Stomach (tissue), 4 donors: Measurements from ENCODE around the gene UBR2.

Experiments
- POLR2A ChIP-seq, 4 donors: fragments of 450-650 bp; IDR thresholded peaks; one replicate each; pipeline ENCODE4 v1.6.1; 2016; ENCODE audit warnings: antibody characterized with exemption in 4 of 4, control low read depth in 2 of 4, mild to moderate bottlenecking in 1 of 4, moderate library complexity in 1 of 4
- POLR2AphosphoS5 ChIP-seq, 3 donors: sonication (generic); formaldehyde crosslinking; IDR thresholded peaks; one replicate each; pipeline ENCODE4 v1.6.1; 2016; ENCODE audit warnings: antibody characterized with exemption in 3 of 3
- TF ChIP-seq, protein P1 (sequence below), 7 experiments: fragments of 450-650 bp in 4 of 7; fragments of 200-600 bp in 3 of 7; sonication (generic) in 3 of 7; IDR thresholded peaks; one replicate each; pipeline ENCODE4 v1.5.1; 2016 to 2019; ENCODE audit warnings: antibody characterized with exemption in 7 of 7, control low read depth in 2 of 7, mild to moderate bottlenecking in 1 of 7

DNA sequence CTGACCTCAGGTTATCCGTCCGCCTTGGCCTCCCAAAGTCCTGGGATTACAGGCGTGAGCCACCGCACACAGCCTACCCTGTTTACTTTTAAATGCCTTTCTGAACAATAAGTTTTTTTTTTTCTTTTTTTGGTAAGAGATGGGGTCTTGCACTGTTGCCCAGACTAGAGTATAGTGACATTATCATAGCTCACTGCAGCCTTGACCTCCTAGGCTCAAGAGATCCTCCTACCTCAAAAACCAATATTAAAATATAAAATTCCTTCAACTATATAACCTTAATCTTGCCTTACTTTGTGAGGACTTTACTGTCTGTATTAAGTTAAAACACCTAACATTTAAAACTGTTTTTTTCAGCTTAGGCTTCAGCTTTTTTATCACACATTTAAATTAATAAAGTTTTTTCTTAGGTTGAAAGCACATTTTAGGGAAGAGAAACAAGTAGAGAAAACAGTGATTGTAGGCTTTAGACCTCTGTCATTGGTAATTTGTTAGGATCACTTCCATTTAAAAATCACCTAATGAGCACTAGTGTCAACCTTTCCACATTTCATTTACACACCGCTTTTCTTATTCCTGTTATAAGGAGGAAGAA is 2.9 kb downstream of the UBR2 start:
- TF ChIP-seq, protein P1, sequence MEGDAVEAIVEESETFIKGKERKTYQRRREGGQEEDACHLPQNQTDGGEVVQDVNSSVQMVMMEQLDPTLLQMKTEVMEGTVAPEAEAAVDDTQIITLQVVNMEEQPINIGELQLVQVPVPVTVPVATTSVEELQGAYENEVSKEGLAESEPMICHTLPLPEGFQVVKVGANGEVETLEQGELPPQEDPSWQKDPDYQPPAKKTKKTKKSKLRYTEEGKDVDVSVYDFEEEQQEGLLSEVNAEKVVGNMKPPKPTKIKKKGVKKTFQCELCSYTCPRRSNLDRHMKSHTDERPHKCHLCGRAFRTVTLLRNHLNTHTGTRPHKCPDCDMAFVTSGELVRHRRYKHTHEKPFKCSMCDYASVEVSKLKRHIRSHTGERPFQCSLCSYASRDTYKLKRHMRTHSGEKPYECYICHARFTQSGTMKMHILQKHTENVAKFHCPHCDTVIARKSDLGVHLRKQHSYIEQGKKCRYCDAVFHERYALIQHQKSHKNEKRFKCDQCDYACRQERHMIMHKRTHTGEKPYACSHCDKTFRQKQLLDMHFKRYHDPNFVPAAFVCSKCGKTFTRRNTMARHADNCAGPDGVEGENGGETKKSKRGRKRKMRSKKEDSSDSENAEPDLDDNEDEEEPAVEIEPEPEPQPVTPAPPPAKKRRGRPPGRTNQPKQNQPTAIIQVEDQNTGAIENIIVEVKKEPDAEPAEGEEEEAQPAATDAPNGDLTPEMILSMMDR (IDR thresholded peaks at IDR 0.05) = no peak
- no peak for TF ChIP-seq POLR2A (IDR thresholded peaks at IDR 0.05)
- no peak for TF ChIP-seq POLR2AphosphoS5 (IDR thresholded peaks at IDR 0.05)
